SH-SY5Y (cell line): Measurements from ENCODE around the gene MAP2K6.

ENCODE experiments used
- GATA2 ChIP-seq: IDR thresholded peaks from 2 replicates; pipeline ENCODE4 v1.6.1; 2011; ENCODE audit warnings: mild to moderate bottlenecking, low read depth, low read length
- GATA3 ChIP-seq: IDR thresholded peaks from 2 replicates; pipeline ENCODE4 v1.6.1; 2011; ENCODE audit warnings: low read depth, mild to moderate bottlenecking, low read length, moderate library complexity

- no peak for TF ChIP-seq GATA2
- no peak for TF ChIP-seq GATA3
Measured at GRCh38 chr17:69508814-69509213, 94.3 kb downstream of the MAP2K6 start.
